ENCODE results near the gene TLX2.

DNA sequence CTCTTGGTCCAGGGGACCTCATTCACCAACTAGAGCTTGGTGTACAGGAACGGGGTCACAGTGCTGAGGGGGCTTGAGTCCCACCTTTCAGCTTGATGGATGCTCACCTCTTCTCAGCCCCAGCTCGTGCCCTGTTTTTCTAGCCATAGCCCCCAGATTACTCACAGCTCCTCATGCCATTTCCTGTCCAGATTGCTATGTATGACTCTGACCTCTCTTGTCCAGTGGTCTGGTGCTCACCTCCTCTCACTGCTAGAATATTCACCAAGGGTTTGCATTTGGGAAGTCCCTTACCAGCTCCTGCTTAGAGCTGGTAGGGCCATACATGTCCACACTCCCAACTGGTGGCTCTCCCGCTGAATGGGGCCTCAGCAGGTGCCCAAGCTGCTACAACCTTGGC, 20.7 kb upstream of the TLX2 start:
- TF ChIP-seq, protein P1, sequence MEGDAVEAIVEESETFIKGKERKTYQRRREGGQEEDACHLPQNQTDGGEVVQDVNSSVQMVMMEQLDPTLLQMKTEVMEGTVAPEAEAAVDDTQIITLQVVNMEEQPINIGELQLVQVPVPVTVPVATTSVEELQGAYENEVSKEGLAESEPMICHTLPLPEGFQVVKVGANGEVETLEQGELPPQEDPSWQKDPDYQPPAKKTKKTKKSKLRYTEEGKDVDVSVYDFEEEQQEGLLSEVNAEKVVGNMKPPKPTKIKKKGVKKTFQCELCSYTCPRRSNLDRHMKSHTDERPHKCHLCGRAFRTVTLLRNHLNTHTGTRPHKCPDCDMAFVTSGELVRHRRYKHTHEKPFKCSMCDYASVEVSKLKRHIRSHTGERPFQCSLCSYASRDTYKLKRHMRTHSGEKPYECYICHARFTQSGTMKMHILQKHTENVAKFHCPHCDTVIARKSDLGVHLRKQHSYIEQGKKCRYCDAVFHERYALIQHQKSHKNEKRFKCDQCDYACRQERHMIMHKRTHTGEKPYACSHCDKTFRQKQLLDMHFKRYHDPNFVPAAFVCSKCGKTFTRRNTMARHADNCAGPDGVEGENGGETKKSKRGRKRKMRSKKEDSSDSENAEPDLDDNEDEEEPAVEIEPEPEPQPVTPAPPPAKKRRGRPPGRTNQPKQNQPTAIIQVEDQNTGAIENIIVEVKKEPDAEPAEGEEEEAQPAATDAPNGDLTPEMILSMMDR (IDR thresholded peaks at IDR 0.05; ENCODE audit: extremely low read depth in 1 of 2, insufficient read depth in 1 of 2, low read depth in 1 of 2, low read length in 2 of 2), result no peak
- TF ChIP-seq MAX (IDR thresholded peaks at IDR 0.05; ENCODE audit: insufficient read depth, insufficient read length) (no peak), POLR2AphosphoS5 (IDR thresholded peaks at IDR 0.05; ENCODE audit: insufficient read depth, low read depth, low read length) (no peak), POLR2A (IDR thresholded peaks at IDR 0.05; ENCODE audit: low read depth, low read length) (no peak), FOS (IDR thresholded peaks at IDR 0.05; ENCODE audit: borderline replicate concordance, insufficient read depth, low read length) (no peak), EZH2 (IDR thresholded peaks at IDR 0.05; ENCODE audit: borderline replicate concordance, low read depth, low read length, severe bottlenecking) (no peak), JUN (IDR thresholded peaks at IDR 0.05; ENCODE audit: borderline replicate concordance, insufficient read depth, insufficient read length, low read depth) (no peak), MYC (IDR thresholded peaks at IDR 0.05; ENCODE audit: low read depth, low read length) (no peak)
